ENCODE results near the gene DNAH14. TPM values are rescaled to one million over a fixed set of nuclear protein-coding genes. Genes with fewer than 3 reads are reported as not detected.
"Not testable (repeated sequence)": the region's sequence is repeated elsewhere in the genome, so short reads cannot be mapped to it uniquely, and the experiment has no call there.

DNAH14 gene
- total RNA-seq, 1 experiment from 2014 or later, result 20.8 TPM

GRCh38 chr1:225250432-225250831 lies 321.0 kb downstream of the DNAH14 start:
- DNase-seq (ENCODE audit: low read depth), result peak; percentile 8

GRCh38 chr1:225253173-225253572 lies 323.7 kb downstream of the DNAH14 start:
- DNase-seq (ENCODE audit: low read depth), result no peak

- DNase-seq (ENCODE audit: low read depth), result peak; percentile 91
These were observed 324.3 kb downstream of the DNAH14 start for GRCh38 chr1:225253784-225254183.

- no peak for DNase-seq (ENCODE audit: low read depth)
These were observed 325.2 kb downstream of the DNAH14 start for GRCh38 chr1:225254676-225255075.

GRCh38 chr1:225257081-225257480 lies 327.6 kb downstream of the DNAH14 start:
- no peak for DNase-seq (ENCODE audit: low read depth)

GRCh38 chr1:225258811-225259210 lies 329.3 kb downstream of the DNAH14 start:
- no peak for DNase-seq (ENCODE audit: low read depth)

GRCh38 chr1:225259542-225259941 lies 330.1 kb downstream of the DNAH14 start:
- DNase-seq (ENCODE audit: low read depth), result no peak

GRCh38 chr1:225260319-225260718 lies 330.8 kb downstream of the DNAH14 start:
- no peak for DNase-seq (ENCODE audit: low read depth)

GRCh38 chr1:225277445-225277844 lies 348.0 kb downstream of the DNAH14 start:
- DNase-seq (ENCODE audit: low read depth), result no peak

GRCh38 chr1:225280563-225280962 lies 351.1 kb downstream of the DNAH14 start:
- DNase-seq (ENCODE audit: low read depth), result no peak

GRCh38 chr1:225290244-225290643 lies 360.8 kb downstream of the DNAH14 start:
- DNase-seq (ENCODE audit: low read depth), result no peak

GRCh38 chr1:225299624-225300023 lies 370.1 kb downstream of the DNAH14 start:
- peak; percentile 91 for DNase-seq (ENCODE audit: low read depth)

- no peak for DNase-seq (ENCODE audit: low read depth)
These were observed 370.9 kb downstream of the DNAH14 start for GRCh38 chr1:225300381-225300780.

GRCh38 chr1:225304996-225305395 lies 375.5 kb downstream of the DNAH14 start:
- no peak for DNase-seq (ENCODE audit: low read depth)

GRCh38 chr1:225310544-225310943 lies 381.1 kb downstream of the DNAH14 start:
- DNase-seq (ENCODE audit: low read depth), result not testable (repeated sequence)

- peak; percentile 49 for DNase-seq (ENCODE audit: low read depth)
These were observed 389.5 kb downstream of the DNAH14 start for GRCh38 chr1:225318706-225319575.

GRCh38 chr1:225319871-225320270 lies 390.4 kb downstream of the DNAH14 start:
- DNase-seq (ENCODE audit: low read depth), result peak; percentile 27

- DNase-seq (ENCODE audit: low read depth), result no peak
These were observed 392.3 kb downstream of the DNAH14 start for GRCh38 chr1:225321784-225322183.

- DNase-seq (ENCODE audit: low read depth), result peak; percentile 58
These were observed 399.6 kb downstream of the DNAH14 start for GRCh38 chr1:225329041-225329440.

- DNase-seq (ENCODE audit: low read depth), result not testable (repeated sequence)
These were observed 400.5 kb downstream of the DNAH14 start for GRCh38 chr1:225329996-225330395.

GRCh38 chr1:225332686-225333085 lies 403.2 kb downstream of the DNAH14 start:
- no peak for DNase-seq (ENCODE audit: low read depth)

- not testable (repeated sequence) for DNase-seq (ENCODE audit: low read depth)
These were observed 405.8 kb downstream of the DNAH14 start for GRCh38 chr1:225335098-225335778.

GRCh38 chr1:225338545-225338944 lies 409.1 kb downstream of the DNAH14 start:
- DNase-seq (ENCODE audit: low read depth), result no peak
